ENCODE measurements around the gene KCP.

KCP gene

GRCh38 chr7:128904381-128905197, 5.9 kb downstream of the KCP start:
- DNase-seq (ENCODE audit: extremely low read depth, low read depth) = peak; percentile 4

GRCh38 chr7:128903621-128904361, 6.7 kb downstream of the KCP start:
- no peak for TF ChIP-seq CTCF (IDR thresholded peaks at IDR 0.05; ENCODE audit: low read depth, low read length)
- no peak for DNase-seq (ENCODE audit: extremely low read depth, low read depth)

More at GRCh38 chr7:128904381-128905197, 5.9 kb downstream of the KCP start:
- peak; percentile 51 for TF ChIP-seq CTCF (IDR thresholded peaks at IDR 0.05; ENCODE audit: low read depth, low read length)

- DNase-seq (ENCODE audit: extremely low read depth, low read depth) = no peak
- TF ChIP-seq CTCF (IDR thresholded peaks at IDR 0.05; ENCODE audit: low read depth, low read length) = no peak
These were observed 7.5 kb downstream of the KCP start for GRCh38 chr7:128902761-128903585.

- no peak for DNase-seq (ENCODE audit: extremely low read depth, low read depth)
- no peak for TF ChIP-seq CTCF (IDR thresholded peaks at IDR 0.05; ENCODE audit: low read depth, low read length)
These were observed 10.3 kb downstream of the KCP start for GRCh38 chr7:128900237-128900636.

- TF ChIP-seq CTCF (IDR thresholded peaks at IDR 0.05; ENCODE audit: low read depth, low read length) = no peak
- DNase-seq (ENCODE audit: extremely low read depth, low read depth) = no peak
These were observed 11.1 kb downstream of the KCP start for GRCh38 chr7:128899392-128899791.

GRCh38 chr7:128895320-128895719, 15.2 kb downstream of the KCP start:
- no peak for TF ChIP-seq CTCF (IDR thresholded peaks at IDR 0.05; ENCODE audit: low read depth, low read length)
- no peak for DNase-seq (ENCODE audit: extremely low read depth, low read depth)
